Cardiac fibroblast (primary cell): Measurements from ENCODE around the gene COG5.
A peak's percentile ranks its signal among the peaks of the same experiment; 100 is the strongest.

Experiments
- DNase-seq, 2 donors: peaks; one replicate each; pipeline versions ENCODE4 v3.0.0 to v3.0.0-alpha.2; 2010; ENCODE audit warnings: low read depth in 2 of 2
- H3K4me3 ChIP-seq, 2 donors: replicated peaks in 1 of 2; 1 replicate in 1 of 2; 2 replicates in 1 of 2; pipeline ENCODE4 v1.5.1; 2011; ENCODE audit warnings: low read depth in 2 of 2, low read length in 2 of 2, mild to moderate bottlenecking in 2 of 2, moderate library complexity in 1 of 2
- TF ChIP-seq, protein P1 (sequence below): IDR thresholded peaks from one replicate; pipeline ENCODE4 v1.5.1; 2011; ENCODE audit warnings: low read depth, mild to moderate bottlenecking, low read length, inconsistent platforms

Gene COG5

DNA sequence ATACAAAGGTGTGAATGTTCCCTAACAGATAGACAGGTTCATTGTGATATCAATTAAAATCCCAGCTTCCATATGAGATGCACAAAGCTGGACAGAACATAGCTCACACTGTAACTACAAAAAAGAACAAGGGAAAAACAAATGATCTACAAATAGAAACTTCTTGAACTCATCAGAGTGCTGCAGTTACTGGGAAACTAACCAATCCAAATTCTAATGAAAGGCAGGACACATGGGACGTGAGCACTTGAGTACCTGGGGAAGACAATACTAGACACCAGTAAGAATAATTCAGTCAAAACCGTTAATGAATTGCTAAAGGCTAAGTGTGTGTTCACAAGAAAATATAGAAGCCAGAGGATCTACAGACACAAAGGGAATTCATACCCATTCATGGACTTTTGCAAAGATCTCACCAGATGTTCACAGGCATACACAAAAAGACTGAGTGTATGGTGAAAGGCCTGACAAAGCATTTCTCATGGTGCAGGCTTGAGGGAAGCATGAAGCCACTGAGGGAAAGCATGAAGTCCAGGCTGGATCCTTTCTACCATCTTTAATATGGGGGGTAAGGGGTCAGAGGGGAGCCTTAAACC is 101.7 kb downstream of the COG5 start:
- no peak for DNase-seq
- H3K4me3 ChIP-seq: no peak overlapping the region
- TF ChIP-seq, protein P1, sequence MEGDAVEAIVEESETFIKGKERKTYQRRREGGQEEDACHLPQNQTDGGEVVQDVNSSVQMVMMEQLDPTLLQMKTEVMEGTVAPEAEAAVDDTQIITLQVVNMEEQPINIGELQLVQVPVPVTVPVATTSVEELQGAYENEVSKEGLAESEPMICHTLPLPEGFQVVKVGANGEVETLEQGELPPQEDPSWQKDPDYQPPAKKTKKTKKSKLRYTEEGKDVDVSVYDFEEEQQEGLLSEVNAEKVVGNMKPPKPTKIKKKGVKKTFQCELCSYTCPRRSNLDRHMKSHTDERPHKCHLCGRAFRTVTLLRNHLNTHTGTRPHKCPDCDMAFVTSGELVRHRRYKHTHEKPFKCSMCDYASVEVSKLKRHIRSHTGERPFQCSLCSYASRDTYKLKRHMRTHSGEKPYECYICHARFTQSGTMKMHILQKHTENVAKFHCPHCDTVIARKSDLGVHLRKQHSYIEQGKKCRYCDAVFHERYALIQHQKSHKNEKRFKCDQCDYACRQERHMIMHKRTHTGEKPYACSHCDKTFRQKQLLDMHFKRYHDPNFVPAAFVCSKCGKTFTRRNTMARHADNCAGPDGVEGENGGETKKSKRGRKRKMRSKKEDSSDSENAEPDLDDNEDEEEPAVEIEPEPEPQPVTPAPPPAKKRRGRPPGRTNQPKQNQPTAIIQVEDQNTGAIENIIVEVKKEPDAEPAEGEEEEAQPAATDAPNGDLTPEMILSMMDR: no peak

DNA sequence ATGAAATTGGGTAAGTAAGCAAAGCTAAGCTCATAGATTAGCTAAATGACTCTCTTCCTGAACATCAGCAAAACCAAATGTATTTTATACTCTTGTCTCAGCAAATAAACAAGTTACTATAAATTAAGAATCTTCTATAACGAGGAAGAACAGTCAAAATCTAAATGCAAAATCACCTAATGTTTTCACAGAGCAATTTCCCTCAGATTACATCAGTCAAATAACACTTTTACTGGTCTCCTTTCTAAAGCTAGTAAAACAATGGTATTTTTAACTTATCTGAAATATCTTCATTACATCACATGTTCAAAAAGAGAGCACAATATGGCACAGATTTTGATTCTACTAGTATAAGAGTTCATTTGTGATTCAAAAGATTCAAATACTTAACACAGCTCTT is 110.3 kb downstream of the COG5 start:
- H3K4me3 ChIP-seq: no peak overlapping the region
- TF ChIP-seq, protein P1: no peak
- DNase-seq: no peak

DNA sequence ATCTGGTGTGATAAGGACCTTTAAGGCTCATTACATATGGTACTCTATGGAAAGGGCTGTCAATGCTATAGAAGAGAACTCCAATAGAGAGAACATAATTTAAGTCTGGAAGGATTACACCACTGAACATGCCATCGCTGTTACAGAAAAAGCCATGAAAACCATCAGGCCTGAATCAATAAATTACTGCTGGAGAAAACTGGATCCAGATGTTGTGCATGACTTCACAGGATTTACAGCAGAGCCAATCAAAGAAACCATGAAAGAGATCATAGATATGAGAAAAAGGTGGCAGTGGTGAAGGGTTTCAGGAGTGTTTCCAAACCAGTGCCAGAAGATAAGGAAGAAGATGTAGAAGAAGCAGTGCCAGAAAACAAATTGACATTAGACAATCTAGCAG is 112.8 kb downstream of the COG5 start:
- H3K4me3 ChIP-seq: no peak overlapping the region
- DNase-seq: no peak
- TF ChIP-seq, protein P1: no peak

DNA sequence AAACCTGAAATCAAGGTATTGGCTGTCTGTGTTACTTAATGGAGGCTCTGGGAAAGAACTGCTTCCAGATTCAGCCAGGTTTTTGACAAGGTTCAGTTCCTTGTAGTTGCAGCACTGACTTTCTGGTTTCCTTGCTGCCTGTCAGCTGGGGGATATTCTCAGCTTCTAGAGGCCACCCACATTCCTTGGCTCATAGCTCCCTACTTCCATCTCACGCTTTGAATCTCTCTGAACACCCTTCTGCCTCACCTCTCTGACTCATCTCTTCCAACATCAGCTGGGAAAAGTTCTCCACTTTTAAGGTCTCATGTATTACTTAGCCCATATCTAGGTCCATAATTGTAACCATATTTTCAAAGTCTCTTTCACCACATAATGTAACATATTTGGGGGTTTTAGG is 116.7 kb downstream of the COG5 start:
- TF ChIP-seq, protein P1: no peak
- H3K4me3 ChIP-seq: no peak overlapping the region
- DNase-seq: peak; percentile 7 to 60

DNA sequence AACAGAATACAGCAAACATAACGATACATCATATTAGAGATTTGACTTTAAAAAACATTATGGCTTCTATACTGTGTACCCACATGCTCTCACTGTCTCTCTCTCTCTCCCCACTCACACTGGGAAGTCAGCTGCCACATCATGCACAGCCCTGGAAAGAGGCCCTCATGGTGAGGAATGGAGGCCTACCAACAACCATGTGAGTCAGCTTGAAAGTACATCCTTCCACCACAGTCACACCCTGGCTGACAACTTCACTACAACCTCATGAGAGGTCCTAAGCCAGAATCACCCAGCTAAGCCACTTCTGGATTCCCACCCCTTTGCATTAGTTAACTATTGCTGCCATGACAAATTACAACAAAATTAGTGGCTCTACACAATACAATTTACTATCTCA is 117.2 kb downstream of the COG5 start:
- DNase-seq: peak; percentile 3 to 72
- no peak overlapping the region for H3K4me3 ChIP-seq
- TF ChIP-seq, protein P1: no peak

DNA sequence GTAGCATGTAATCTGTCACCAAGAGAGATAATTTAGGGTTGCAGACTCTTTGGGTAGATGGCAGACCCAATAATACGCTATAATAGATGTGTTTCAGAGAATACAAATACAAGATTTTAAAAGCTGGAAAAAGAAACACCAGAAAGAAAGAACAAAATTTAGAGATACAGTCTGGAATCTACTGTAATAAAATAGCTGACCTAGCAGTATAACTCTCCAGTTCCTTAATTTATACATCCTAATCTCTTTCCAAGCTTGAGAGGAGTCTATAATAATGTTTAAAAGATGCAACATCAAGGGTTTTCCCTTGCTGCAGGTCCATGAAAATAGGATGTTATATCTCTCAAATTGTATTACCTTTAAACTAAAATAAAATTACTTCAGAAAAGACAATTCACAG is 121.0 kb downstream of the COG5 start:
- no peak for DNase-seq
- TF ChIP-seq, protein P1: no peak
- H3K4me3 ChIP-seq: no peak overlapping the region
